ENCODE data around the gene ZNF649. TPM values are rescaled to one million over a fixed set of nuclear protein-coding genes. Genes with fewer than 3 reads are reported as not detected.

ZNF649 gene
- total and polyA plus RNA-seq, 2 of the 13 experiments (the other 11 are each of a cell fraction or from before 2014, with no cell fraction given), result 3.0 to 13.4 TPM

GRCh38 chr19:51926784-51927741, 22.2 kb upstream of the ZNF649 start, which contains the start of gene ZNF613 (continued):
- TF ChIP-seq, protein P1, sequence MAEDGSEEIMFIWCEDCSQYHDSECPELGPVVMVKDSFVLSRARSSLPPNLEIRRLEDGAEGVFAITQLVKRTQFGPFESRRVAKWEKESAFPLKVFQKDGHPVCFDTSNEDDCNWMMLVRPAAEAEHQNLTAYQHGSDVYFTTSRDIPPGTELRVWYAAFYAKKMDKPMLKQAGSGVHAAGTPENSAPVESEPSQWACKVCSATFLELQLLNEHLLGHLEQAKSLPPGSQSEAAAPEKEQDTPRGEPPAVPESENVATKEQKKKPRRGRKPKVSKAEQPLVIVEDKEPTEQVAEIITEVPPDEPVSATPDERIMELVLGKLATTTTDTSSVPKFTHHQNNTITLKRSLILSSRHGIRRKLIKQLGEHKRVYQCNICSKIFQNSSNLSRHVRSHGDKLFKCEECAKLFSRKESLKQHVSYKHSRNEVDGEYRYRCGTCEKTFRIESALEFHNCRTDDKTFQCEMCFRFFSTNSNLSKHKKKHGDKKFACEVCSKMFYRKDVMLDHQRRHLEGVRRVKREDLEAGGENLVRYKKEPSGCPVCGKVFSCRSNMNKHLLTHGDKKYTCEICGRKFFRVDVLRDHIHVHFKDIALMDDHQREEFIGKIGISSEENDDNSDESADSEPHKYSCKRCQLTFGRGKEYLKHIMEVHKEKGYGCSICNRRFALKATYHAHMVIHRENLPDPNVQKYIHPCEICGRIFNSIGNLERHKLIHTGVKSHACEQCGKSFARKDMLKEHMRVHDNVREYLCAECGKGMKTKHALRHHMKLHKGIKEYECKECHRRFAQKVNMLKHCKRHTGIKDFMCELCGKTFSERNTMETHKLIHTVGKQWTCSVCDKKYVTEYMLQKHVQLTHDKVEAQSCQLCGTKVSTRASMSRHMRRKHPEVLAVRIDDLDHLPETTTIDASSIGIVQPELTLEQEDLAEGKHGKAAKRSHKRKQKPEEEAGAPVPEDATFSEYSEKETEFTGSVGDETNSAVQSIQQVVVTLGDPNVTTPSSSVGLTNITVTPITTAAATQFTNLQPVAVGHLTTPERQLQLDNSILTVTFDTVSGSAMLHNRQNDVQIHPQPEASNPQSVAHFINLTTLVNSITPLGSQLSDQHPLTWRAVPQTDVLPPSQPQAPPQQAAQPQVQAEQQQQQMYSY (CRISPR knock-in tag; IDR thresholded peaks at IDR 0.05), result no peak
- TF ChIP-seq ZFP36L2 (CRISPR knock-in tag; IDR thresholded peaks at IDR 0.05) (no peak), ZNF775 (CRISPR knock-in tag; IDR thresholded peaks at IDR 0.05; ENCODE audit: borderline replicate concordance) (0 out of 2 replicates have a peak, but pooled peaks have one; percentile 31), ZBTB34 (CRISPR knock-in tag; IDR thresholded peaks at IDR 0.05) (0 out of 2 replicates have a peak, but pooled peaks have one; percentile 30), ZNF644 (CRISPR knock-in tag; IDR thresholded peaks at IDR 0.05; ENCODE audit: low read depth) (no peak), AHR (CRISPR knock-in tag; IDR thresholded peaks at IDR 0.05) (no peak; the same call in 1 of the 2 replicates), ZSCAN30 (CRISPR knock-in tag; IDR thresholded peaks at IDR 0.05) (no peak), ZBTB37 (CRISPR knock-in tag; IDR thresholded peaks at IDR 0.05) (no peak), NR0B2 (CRISPR knock-in tag; IDR thresholded peaks at IDR 0.05) (no peak), GTF2F1 (IDR thresholded peaks at IDR 0.05; ENCODE audit: low read length) (no peak), TOPORS (CRISPR knock-in tag; IDR thresholded peaks at IDR 0.05) (no peak), NAIF1 (CRISPR knock-in tag; IDR thresholded peaks at IDR 0.05; ENCODE audit: borderline replicate concordance) (no peak; the same call in 1 of the 2 replicates), PAF1 (CRISPR knock-in tag; IDR thresholded peaks at IDR 0.05) (no peak), BHLHE40 (IDR thresholded peaks at IDR 0.05; ENCODE audit: low read length) (no peak), GZF1 (CRISPR knock-in tag; IDR thresholded peaks at IDR 0.05) (no peak), GFI1 (CRISPR knock-in tag; IDR thresholded peaks at IDR 0.05; ENCODE audit: borderline replicate concordance) (0 out of 2 replicates have a peak, but pooled peaks have one; percentile 26), ATF5 (CRISPR knock-in tag; IDR thresholded peaks at IDR 0.05; ENCODE audit: low read depth) (peak; percentile 16; the same call in 1 of the 2 replicates), FOXJ3 (CRISPR knock-in tag; IDR thresholded peaks at IDR 0.05; ENCODE audit: borderline replicate concordance) (no peak)
- TF ChIP-seq, protein P2, sequence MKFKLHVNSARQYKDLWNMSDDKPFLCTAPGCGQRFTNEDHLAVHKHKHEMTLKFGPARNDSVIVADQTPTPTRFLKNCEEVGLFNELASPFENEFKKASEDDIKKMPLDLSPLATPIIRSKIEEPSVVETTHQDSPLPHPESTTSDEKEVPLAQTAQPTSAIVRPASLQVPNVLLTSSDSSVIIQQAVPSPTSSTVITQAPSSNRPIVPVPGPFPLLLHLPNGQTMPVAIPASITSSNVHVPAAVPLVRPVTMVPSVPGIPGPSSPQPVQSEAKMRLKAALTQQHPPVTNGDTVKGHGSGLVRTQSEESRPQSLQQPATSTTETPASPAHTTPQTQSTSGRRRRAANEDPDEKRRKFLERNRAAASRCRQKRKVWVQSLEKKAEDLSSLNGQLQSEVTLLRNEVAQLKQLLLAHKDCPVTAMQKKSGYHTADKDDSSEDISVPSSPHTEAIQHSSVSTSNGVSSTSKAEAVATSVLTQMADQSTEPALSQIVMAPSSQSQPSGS (CRISPR knock-in tag; IDR thresholded peaks at IDR 0.05), result peak; percentile 35; the same call in 1 of the 2 replicates
